Neural cell (in vitro differentiated cells): ENCODE results near the gene AARS1.

Experiments
- EP300 ChIP-seq: fragments of 450-650 bp; conservative IDR thresholded peaks from 2 replicates; pipeline ENCODE4 v1.6.1; 2014; ENCODE audit warnings: antibody characterized with exemption, mild to moderate bottlenecking, moderate library complexity; ENCODE audit not compliant: poor library complexity, severe bottlenecking
- EZH2 ChIP-seq: fragments of 200-600, 300-800 bp; shearing (Covaris generic), sonication (generic); IDR thresholded peaks from 2 replicates; pipeline ENCODE4 v1.6.1; 2014; ENCODE audit warnings: antibody characterized with exemption, low read length, borderline replicate concordance, mild to moderate bottlenecking; ENCODE audit not compliant: insufficient read depth, poor library complexity, severe bottlenecking
- POLR2AphosphoS5 ChIP-seq: IDR thresholded peaks from 2 replicates; pipeline ENCODE4 v1.6.1; 2012
- RAD21 ChIP-seq: fragments of 450-650 bp; conservative IDR thresholded peaks from 2 replicates; pipeline ENCODE4 v1.6.1; 2014; ENCODE audit warnings: antibody characterized with exemption, mild to moderate bottlenecking, moderate library complexity
- REST ChIP-seq: IDR thresholded peaks from 2 replicates; pipeline ENCODE4 v1.6.1; 2012; ENCODE audit warnings: borderline replicate concordance
- SMC3 ChIP-seq: fragments of 450-650 bp; conservative IDR thresholded peaks from 2 replicates; pipeline ENCODE4 v1.6.1; 2014; ENCODE audit warnings: antibody characterized with exemption, mild to moderate bottlenecking, moderate library complexity; ENCODE audit not compliant: poor library complexity
- TF ChIP-seq, protein P1 (sequence below): fragments of 450-650 bp; IDR thresholded peaks from 2 replicates; pipeline ENCODE4 v1.5.1; 2014; ENCODE audit warnings: antibody characterized with exemption, mild to moderate bottlenecking, moderate library complexity; ENCODE audit not compliant: poor library complexity, severe bottlenecking

- TF ChIP-seq, protein P1, sequence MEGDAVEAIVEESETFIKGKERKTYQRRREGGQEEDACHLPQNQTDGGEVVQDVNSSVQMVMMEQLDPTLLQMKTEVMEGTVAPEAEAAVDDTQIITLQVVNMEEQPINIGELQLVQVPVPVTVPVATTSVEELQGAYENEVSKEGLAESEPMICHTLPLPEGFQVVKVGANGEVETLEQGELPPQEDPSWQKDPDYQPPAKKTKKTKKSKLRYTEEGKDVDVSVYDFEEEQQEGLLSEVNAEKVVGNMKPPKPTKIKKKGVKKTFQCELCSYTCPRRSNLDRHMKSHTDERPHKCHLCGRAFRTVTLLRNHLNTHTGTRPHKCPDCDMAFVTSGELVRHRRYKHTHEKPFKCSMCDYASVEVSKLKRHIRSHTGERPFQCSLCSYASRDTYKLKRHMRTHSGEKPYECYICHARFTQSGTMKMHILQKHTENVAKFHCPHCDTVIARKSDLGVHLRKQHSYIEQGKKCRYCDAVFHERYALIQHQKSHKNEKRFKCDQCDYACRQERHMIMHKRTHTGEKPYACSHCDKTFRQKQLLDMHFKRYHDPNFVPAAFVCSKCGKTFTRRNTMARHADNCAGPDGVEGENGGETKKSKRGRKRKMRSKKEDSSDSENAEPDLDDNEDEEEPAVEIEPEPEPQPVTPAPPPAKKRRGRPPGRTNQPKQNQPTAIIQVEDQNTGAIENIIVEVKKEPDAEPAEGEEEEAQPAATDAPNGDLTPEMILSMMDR, result no peak
- TF ChIP-seq REST, result peak; percentile 79
- peak; percentile 44 for TF ChIP-seq EP300
- peak; percentile 100 for TF ChIP-seq POLR2AphosphoS5
- peak; percentile 31 for TF ChIP-seq SMC3
- TF ChIP-seq EZH2, result no peak
- TF ChIP-seq RAD21, result no peak
These were observed at the start of gene AARS1 for GRCh38 chr16:70289229-70290094.
